Measurements from ENCODE around the gene CYBC1. TPM values are rescaled to one million over a fixed set of nuclear protein-coding genes. Genes with fewer than 3 reads are reported as not detected.

The CYBC1 gene
- total and polyA plus RNA-seq, 9 of the 15 experiments (the other 6 are each of a cell fraction or from before 2014, with no cell fraction given) = 1.3 to 71.8 (median 49.9) TPM

DNA sequence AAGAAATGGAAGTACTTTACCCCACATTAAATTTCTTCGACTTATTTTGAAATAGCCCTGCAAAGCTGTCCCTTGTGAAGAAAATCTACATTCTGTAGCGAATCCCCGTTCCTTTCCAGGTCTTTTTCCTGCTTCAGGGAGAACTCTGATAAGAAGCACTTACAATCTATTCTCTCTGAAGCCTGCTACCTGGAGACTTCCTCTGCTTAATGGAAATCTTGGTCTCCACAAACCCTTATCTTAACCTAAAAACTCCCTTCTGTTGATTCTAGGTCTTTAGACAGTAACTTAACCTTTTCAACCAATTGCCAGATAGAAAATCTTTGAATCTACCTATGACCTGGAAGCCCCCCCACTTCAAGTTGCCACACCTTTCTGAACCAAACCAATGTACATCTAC is 1.6 kb upstream of the CYBC1 start (continued):
- no peak for TF ChIP-seq RBFOX2 (IDR thresholded peaks at IDR 0.05; ENCODE audit: low read depth, low read length)
- TF ChIP-seq, protein P1, sequence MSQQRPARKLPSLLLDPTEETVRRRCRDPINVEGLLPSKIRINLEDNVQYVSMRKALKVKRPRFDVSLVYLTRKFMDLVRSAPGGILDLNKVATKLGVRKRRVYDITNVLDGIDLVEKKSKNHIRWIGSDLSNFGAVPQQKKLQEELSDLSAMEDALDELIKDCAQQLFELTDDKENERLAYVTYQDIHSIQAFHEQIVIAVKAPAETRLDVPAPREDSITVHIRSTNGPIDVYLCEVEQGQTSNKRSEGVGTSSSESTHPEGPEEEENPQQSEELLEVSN (IDR thresholded peaks at IDR 0.05; ENCODE audit: borderline replicate concordance in 1 of 2, extremely low read depth in 1 of 2, insufficient read depth in 1 of 2, insufficient read length in 1 of 2, low read depth in 1 of 2, low read length in 1 of 2, poor library complexity in 1 of 2, severe bottlenecking in 1 of 2) = no peak
- peak; percentile 69 for TF ChIP-seq ZEB2 (IDR thresholded peaks at IDR 0.05)
- TF ChIP-seq MYC (IDR thresholded peaks at IDR 0.05; ENCODE audit: low read depth, low read length) = no peak
- no peak for TF ChIP-seq MYC (CRISPR knock-in tag; IDR thresholded peaks at IDR 0.05; ENCODE audit: borderline replicate concordance, low read depth)
- TF ChIP-seq, protein P2, sequence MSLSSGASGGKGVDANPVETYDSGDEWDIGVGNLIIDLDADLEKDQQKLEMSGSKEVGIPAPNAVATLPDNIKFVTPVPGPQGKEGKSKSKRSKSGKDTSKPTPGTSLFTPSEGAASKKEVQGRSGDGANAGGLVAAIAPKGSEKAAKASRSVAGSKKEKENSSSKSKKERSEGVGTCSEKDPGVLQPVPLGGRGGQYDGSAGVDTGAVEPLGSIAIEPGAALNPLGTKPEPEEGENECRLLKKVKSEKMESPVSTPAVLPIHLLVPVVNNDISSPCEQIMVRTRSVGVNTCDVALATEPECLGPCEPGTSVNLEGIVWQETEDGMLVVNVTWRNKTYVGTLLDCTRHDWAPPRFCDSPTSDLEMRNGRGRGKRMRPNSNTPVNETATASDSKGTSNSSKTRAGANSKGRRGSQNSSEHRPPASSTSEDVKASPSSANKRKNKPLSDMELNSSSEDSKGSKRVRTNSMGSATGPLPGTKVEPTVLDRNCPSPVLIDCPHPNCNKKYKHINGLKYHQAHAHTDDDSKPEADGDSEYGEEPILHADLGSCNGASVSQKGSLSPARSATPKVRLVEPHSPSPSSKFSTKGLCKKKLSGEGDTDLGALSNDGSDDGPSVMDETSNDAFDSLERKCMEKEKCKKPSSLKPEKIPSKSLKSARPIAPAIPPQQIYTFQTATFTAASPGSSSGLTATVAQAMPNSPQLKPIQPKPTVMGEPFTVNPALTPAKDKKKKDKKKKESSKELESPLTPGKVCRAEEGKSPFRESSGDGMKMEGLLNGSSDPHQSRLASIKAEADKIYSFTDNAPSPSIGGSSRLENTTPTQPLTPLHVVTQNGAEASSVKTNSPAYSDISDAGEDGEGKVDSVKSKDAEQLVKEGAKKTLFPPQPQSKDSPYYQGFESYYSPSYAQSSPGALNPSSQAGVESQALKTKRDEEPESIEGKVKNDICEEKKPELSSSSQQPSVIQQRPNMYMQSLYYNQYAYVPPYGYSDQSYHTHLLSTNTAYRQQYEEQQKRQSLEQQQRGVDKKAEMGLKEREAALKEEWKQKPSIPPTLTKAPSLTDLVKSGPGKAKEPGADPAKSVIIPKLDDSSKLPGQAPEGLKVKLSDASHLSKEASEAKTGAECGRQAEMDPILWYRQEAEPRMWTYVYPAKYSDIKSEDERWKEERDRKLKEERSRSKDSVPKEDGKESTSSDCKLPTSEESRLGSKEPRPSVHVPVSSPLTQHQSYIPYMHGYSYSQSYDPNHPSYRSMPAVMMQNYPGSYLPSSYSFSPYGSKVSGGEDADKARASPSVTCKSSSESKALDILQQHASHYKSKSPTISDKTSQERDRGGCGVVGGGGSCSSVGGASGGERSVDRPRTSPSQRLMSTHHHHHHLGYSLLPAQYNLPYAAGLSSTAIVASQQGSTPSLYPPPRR (CRISPR knock-in tag; IDR thresholded peaks at IDR 0.05; ENCODE audit: borderline replicate concordance) = no peak
- TF ChIP-seq ELF2 (CRISPR knock-in tag; IDR thresholded peaks at IDR 0.05) = no peak
- 0 out of 2 replicates have a peak, but pooled peaks have one; percentile 15 for TF ChIP-seq ARID1B (IDR thresholded peaks at IDR 0.05)
- no peak for TF ChIP-seq BRD4 (IDR thresholded peaks at IDR 0.05)
- TF ChIP-seq, protein P3, sequence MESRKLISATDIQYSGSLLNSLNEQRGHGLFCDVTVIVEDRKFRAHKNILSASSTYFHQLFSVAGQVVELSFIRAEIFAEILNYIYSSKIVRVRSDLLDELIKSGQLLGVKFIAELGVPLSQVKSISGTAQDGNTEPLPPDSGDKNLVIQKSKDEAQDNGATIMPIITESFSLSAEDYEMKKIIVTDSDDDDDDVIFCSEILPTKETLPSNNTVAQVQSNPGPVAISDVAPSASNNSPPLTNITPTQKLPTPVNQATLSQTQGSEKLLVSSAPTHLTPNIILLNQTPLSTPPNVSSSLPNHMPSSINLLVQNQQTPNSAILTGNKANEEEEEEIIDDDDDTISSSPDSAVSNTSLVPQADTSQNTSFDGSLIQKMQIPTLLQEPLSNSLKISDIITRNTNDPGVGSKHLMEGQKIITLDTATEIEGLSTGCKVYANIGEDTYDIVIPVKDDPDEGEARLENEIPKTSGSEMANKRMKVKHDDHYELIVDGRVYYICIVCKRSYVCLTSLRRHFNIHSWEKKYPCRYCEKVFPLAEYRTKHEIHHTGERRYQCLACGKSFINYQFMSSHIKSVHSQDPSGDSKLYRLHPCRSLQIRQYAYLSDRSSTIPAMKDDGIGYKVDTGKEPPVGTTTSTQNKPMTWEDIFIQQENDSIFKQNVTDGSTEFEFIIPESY (CRISPR knock-in tag; IDR thresholded peaks at IDR 0.05) = no peak
- TF ChIP-seq, protein P4, sequence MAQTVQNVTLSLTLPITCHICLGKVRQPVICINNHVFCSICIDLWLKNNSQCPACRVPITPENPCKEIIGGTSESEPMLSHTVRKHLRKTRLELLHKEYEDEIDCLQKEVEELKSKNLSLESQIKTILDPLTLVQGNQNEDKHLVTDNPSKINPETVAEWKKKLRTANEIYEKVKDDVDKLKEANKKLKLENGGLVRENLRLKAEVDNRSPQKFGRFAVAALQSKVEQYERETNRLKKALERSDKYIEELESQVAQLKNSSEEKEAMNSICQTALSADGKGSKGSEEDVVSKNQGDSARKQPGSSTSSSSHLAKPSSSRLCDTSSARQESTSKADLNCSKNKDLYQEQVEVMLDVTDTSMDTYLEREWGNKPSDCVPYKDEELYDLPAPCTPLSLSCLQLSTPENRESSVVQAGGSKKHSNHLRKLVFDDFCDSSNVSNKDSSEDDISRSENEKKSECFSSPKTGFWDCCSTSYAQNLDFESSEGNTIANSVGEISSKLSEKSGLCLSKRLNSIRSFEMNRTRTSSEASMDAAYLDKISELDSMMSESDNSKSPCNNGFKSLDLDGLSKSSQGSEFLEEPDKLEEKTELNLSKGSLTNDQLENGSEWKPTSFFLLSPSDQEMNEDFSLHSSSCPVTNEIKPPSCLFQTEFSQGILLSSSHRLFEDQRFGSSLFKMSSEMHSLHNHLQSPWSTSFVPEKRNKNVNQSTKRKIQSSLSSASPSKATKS (CRISPR knock-in tag; IDR thresholded peaks at IDR 0.05) = no peak
- no peak for TF ChIP-seq BCOR (IDR thresholded peaks at IDR 0.05)
- peak; percentile 19; the same call in 1 of the 2 replicates for TF ChIP-seq TEAD4 (IDR thresholded peaks at IDR 0.05; ENCODE audit: low read length)
- no peak for TF ChIP-seq TEAD4 (CRISPR knock-in tag; IDR thresholded peaks at IDR 0.05; ENCODE audit: borderline replicate concordance)
- no peak for TF ChIP-seq GABPB1 (CRISPR knock-in tag; IDR thresholded peaks at IDR 0.05)
- TF ChIP-seq DIDO1 (tag; IDR thresholded peaks at IDR 0.05; ENCODE audit: low read depth) = no peak
- peak; percentile 64 for TF ChIP-seq CBFA2T3 (IDR thresholded peaks at IDR 0.05)
- no peak for TF ChIP-seq TAF9B (IDR thresholded peaks at IDR 0.05; ENCODE audit: partially characterized antibody)
- no peak for TF ChIP-seq ZC3H4 (CRISPR knock-in tag; IDR thresholded peaks at IDR 0.05; ENCODE audit: borderline replicate concordance)
- no peak for TF ChIP-seq CBFB (CRISPR knock-in tag; IDR thresholded peaks at IDR 0.05)

Measured in K562 (cell line).